HG02642 (cell line): Measurements from ENCODE around the gene TCF7L1.
A peak's percentile ranks its signal among the peaks of the same experiment; 100 is the strongest.
"Not testable (repeated sequence)": the region's sequence is repeated elsewhere in the genome, so short reads cannot be mapped to it uniquely, and the experiment has no call there.

Source experiments
- ATAC-seq: cut with Tn5 transposase; IDR thresholded peaks from one replicate; pipeline ENCODE4 v1.9.1; 2021; ENCODE audit warnings: mild to moderate bottlenecking; ENCODE audit not compliant: unreplicated experiment, poor library complexity

TCF7L1 gene

GRCh38 chr2:85333877-85334276 is 200.7 kb downstream of the TCF7L1 start:
- not testable (repeated sequence) for ATAC-seq

- no peak for ATAC-seq
Observed at GRCh38 chr2:85334928-85335327, 201.7 kb downstream of the TCF7L1 start.

GRCh38 chr2:85340034-85340892 is 207.1 kb downstream of the TCF7L1 start:
- no peak for ATAC-seq

- ATAC-seq, result no peak
Observed at GRCh38 chr2:85341269-85342029, 208.3 kb downstream of the TCF7L1 start.

- no peak for ATAC-seq
Observed at GRCh38 chr2:85342156-85342555, 209.0 kb downstream of the TCF7L1 start.

GRCh38 chr2:85343207-85343895 is 210.2 kb downstream of the TCF7L1 start:
- not testable (repeated sequence) for ATAC-seq

GRCh38 chr2:85344356-85344954 is 211.3 kb downstream of the TCF7L1 start:
- ATAC-seq, result no peak

- ATAC-seq, result no peak
Observed at GRCh38 chr2:85347599-85347998, 214.4 kb downstream of the TCF7L1 start.

- peak; percentile 1 for ATAC-seq
Observed at GRCh38 chr2:85353876-85354285, 220.7 kb downstream of the TCF7L1 start.

GRCh38 chr2:85354286-85355072 is 221.3 kb downstream of the TCF7L1 start, which contains the start of the genes ELMOD3 and RETSAT:
TSS of gene ELMOD3 (plus strand) at chr2:85354769. CDS start at chr2:85357199, 2,430 bp downstream.
TSS of gene RETSAT (minus strand) at chr2:85354528. CDS start at chr2:85354507, 21 bp downstream.
- peak; percentile 98 for ATAC-seq

GRCh38 chr2:85355073-85355410 is 221.8 kb downstream of the TCF7L1 start:
- ATAC-seq, result peak; percentile 10

GRCh38 chr2:85355521-85355920 is 222.3 kb downstream of the TCF7L1 start:
- no peak for ATAC-seq

- no peak for ATAC-seq
Observed at GRCh38 chr2:85356186-85356585, 223.0 kb downstream of the TCF7L1 start.

GRCh38 chr2:85357736-85358135 is 224.5 kb downstream of the TCF7L1 start:
- ATAC-seq, result no peak
